Bronchial epithelial cell (primary cell): ENCODE data around the gene PSMD6. TPM values are rescaled to one million over a fixed set of nuclear protein-coding genes. Genes with fewer than 3 reads are reported as not detected.

Experiments
- DNase-seq: peaks from one replicate; pipeline ENCODE4 v3.0.0-alpha.2; 2010; ENCODE audit warnings: low read depth
- FAIRE-seq: peaks from 2 replicates; lab custom pipeline; 2011; peaks lifted over from hg19 to GRCh38; lab: Jason Lieb, UNC
- H3K27me3 ChIP-seq: 2 replicates; pipeline ENCODE4 v1.5.1; 2011; ENCODE audit warnings: low read length; ENCODE audit not compliant: control insufficient read depth, insufficient read depth
- H3K36me3 ChIP-seq: 2 replicates; pipeline ENCODE4 v1.5.1; 2011; ENCODE audit warnings: low read length; ENCODE audit not compliant: control insufficient read depth, insufficient read depth
- H3K4me3 ChIP-seq: 2 replicates; pipeline ENCODE4 v1.5.1; 2011; ENCODE audit warnings: mild to moderate bottlenecking, low read depth, low read length, control low read depth
- total RNA-seq: library from RNA; depleted of rRNA; stranded (reverse); fragments of >200 nt; gene quantifications from 2 replicates; pipeline ENCODE4 v1.2.1, GENCODE V29; 2014
- TF ChIP-seq, protein P1 (sequence below): IDR thresholded peaks from 2 replicates; pipeline ENCODE4 v1.5.1; 2011; ENCODE audit warnings: mild to moderate bottlenecking, moderate library complexity, low read length, control low read depth, inconsistent platforms; ENCODE audit not compliant: insufficient read depth, severe bottlenecking

PSMD6 gene
- total RNA-seq, 1 donor from 2014 or later = 52.9 TPM

DNA sequence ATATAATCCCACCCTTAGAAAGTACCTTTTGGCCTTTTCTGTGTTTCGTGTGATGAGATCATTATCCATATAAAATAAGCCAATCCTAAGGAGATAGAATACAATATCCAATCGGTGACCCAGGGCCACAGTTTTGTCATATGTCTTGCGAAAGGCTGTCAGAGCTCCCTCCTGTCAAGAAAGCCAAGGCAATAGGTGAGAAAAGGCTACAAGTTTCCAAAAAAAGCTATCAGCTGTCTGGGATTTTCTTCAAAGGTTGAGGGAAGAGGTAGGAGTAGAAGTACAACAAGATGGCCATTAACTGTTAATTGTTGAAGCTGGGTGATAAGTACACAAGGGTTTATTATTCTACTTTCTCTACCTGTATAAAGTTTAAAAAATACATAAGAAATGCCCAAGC is 4.0 kb downstream of the PSMD6 start:
- Histone ChIP-seq H3K27me3 (no peaks in the 10 kb centered on the region), H3K36me3 (peaks cover 13% of the 10 kb centered on the region), H3K4me3 (no peak overlapping the region)
- no peak for FAIRE-seq
- TF ChIP-seq, protein P1, sequence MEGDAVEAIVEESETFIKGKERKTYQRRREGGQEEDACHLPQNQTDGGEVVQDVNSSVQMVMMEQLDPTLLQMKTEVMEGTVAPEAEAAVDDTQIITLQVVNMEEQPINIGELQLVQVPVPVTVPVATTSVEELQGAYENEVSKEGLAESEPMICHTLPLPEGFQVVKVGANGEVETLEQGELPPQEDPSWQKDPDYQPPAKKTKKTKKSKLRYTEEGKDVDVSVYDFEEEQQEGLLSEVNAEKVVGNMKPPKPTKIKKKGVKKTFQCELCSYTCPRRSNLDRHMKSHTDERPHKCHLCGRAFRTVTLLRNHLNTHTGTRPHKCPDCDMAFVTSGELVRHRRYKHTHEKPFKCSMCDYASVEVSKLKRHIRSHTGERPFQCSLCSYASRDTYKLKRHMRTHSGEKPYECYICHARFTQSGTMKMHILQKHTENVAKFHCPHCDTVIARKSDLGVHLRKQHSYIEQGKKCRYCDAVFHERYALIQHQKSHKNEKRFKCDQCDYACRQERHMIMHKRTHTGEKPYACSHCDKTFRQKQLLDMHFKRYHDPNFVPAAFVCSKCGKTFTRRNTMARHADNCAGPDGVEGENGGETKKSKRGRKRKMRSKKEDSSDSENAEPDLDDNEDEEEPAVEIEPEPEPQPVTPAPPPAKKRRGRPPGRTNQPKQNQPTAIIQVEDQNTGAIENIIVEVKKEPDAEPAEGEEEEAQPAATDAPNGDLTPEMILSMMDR = no peak
- DNase-seq = no peak

DNA sequence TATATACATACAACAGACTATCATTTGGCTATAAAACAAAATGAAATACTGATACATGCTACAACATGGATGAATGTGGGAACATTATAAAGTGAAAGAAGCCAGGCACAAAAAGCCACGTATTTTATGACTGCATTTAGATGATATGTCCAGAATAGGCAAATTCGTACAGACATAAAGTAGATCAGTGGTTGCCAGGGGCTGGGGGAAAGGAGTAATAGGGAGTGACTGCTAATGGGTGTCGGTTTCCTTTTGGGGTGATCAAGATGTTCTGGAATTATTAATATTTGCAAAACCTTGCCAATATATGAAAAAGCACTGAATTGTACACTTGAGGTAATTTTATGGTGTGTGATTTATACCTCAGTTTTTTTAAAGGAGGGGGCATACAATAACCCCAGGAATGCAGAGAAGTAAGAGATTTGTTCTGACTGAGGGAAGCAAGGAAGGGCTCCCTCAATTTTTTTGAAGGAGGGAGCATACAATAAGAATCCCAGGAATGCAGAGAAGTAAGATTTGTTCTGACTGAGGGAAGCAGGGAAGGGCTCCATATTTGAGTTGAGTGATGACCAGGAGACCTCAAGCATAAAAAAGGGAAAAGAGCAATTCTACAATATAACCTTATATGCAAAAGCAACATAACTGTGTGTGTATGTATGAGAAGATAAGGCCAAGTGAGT is 6.2 kb downstream of the PSMD6 start:
- FAIRE-seq = no peak
- Histone ChIP-seq H3K36me3 (peaks cover 24% of the 10 kb centered on the region), H3K4me3 (no peak overlapping the region), H3K27me3 (no peaks in the 10 kb centered on the region)
- no peak for DNase-seq
- TF ChIP-seq, protein P1 = no peak

DNA sequence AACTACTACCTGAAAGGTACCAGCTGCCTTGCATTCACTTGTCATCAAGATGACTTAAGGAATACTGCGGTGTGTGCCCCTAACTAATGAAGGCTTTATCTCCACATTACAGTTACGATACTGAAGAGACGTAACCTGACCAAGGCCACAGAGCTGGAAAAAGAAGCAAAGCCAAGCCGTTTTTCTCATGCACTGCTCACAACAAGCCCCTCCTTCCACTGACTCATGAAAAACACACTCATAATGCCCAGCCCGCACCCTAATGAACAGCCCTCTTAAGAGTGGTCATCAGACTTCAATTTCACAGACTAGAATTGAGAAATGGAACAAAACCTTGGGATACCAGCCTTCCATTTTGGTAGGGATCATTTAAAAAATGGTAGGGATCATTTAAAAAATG is 11.6 kb downstream of the PSMD6 start:
- H3K36me3 ChIP-seq = peaks cover 25% of the 10 kb centered on the region
- FAIRE-seq (no peak), DNase-seq (peak; percentile 72)

DNA sequence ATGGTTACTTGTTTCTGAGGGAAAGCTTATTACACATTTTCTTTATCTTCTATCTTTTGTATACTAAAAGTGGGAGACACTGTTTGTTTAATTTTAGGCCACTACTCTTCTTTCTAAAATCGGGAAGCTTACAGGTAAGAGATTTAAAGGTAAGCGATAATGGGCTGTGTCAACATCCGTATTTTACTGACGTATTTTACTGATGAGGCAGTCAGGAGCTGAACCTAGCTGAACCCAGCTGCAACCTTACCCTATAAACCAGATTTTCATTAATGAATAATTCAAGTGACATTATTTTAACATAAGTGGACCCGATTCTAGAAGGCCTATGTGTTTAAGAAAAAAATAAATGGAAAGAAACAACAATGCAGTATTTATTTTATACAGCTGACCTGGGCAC is 13.1 kb downstream of the PSMD6 start:
- TF ChIP-seq, protein P1 = no peak
- H3K27me3 ChIP-seq = no peaks in the 10 kb centered on the region
- H3K36me3 ChIP-seq = peaks cover 28% of the 10 kb centered on the region
- no peak overlapping the region for H3K4me3 ChIP-seq
- FAIRE-seq (no peak), DNase-seq (no peak)

More for the DNA sequence above, 11.6 kb downstream of the PSMD6 start:
- no peak overlapping the region for H3K4me3 ChIP-seq
- TF ChIP-seq, protein P1 = no peak
- H3K27me3 ChIP-seq = no peaks in the 10 kb centered on the region

DNA sequence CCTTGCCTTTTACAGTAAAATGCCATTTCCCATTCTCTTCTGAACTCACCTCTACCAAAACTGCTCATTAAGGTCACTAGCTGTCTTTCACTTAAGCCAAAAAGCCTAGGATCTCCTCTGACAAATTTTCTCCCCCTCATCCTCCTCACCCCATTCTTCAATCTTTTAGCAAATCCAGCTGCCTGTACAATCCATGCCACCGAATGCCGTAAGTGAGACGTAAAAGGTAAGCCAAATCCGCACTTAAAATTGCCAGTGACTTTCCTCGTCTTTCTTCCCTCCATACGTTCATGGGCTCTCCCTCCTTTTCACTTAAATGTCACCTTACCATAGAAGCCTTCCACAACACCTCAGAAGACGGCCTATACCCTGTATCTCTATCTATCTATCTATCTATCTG is 13.8 kb downstream of the PSMD6 start:
- TF ChIP-seq, protein P1 = no peak
- FAIRE-seq (no peak), DNase-seq (no peak)
- peaks cover 25% of the 10 kb centered on the region for H3K36me3 ChIP-seq
- H3K27me3 ChIP-seq = no peaks in the 10 kb centered on the region
- H3K4me3 ChIP-seq = no peak overlapping the region
